HepG2 (cell line): Measurements from ENCODE around the gene AGFG1. TPM values are rescaled to one million over a fixed set of nuclear protein-coding genes. Genes with fewer than 3 reads are reported as not detected.

Experiments
- ATAC-seq: fragments of 200-7000 bp; cut with Tn5 transposase; 3 replicates; pipeline ENCODE4 v1.9.1; 2020; ENCODE audit warnings: mild to moderate bottlenecking, moderate library complexity
- BruUV-seq: library from RNA; stranded (reverse); fragments of 400-500 nt; replicated peaks from 2 replicates; lab custom pipeline; 2021; lab: Mats Ljungman, UMichigan
- CTCF ChIA-PET: fragments of 300-600 bp; formaldehyde crosslinking; extraction: SDS; loops from one replicate; lab custom pipeline; 2021; ENCODE audit warnings: low total read pairs, inconsistent platforms, low intra/inter-chr PET ratio; lab: Yijun Ruan, JAX
- POLR2A ChIA-PET: fragments of 350-600 bp; sonication (Branson Sonifier 250); formaldehyde crosslinking; loops from one replicate; lab custom pipeline; 2020; ENCODE audit warnings: antibody characterized with exemption, inconsistent platforms; lab: Yijun Ruan, JAX
- DNase-seq: peaks from one replicate; pipeline ENCODE4 v3.0.0-alpha.2; 2015; ENCODE audit warnings: low spot score
- FAIRE-seq: peaks from 3 replicates; lab custom pipeline; 2011; peaks lifted over from hg19 to GRCh38; lab: Jason Lieb, UNC
- H2AFZ ChIP-seq: one replicate; pipeline ENCODE4 v1.6.1; 2011; ENCODE audit warnings: low read length, inconsistent platforms
- H3K27ac ChIP-seq: fragments of 300-600 bp; 3 replicates; pipeline ENCODE4 v1.8.0; 2011; ENCODE audit warnings: mixed run types, mild to moderate bottlenecking, mixed read lengths, low read length, inconsistent platforms; ENCODE audit not compliant: insufficient read depth; ENCODE audit errors: extremely low read length
- H3K27me3 ChIP-seq, 2 experiments: fragments of 200-600 bp in 1 of 2; 2 replicates in 1 of 2; 3 replicates in 1 of 2; pipeline versions ENCODE4 v1.6.0 to v1.8.0; 2011; ENCODE audit warnings: low read length in 2 of 2, mild to moderate bottlenecking in 2 of 2, moderate library complexity in 2 of 2, inconsistent platforms in 1 of 2; ENCODE audit not compliant: insufficient read depth in 2 of 2, control insufficient read depth in 1 of 2
- H3K36me3 ChIP-seq, 2 experiments: fragments of 200-600 bp in 1 of 2; replicated peaks in 1 of 2; 2 replicates in 1 of 2; 3 replicates in 1 of 2; pipeline versions ENCODE4 v1.5.1 to v1.8.0; 2011; ENCODE audit warnings: low read length in 2 of 2, inconsistent platforms in 1 of 2; ENCODE audit not compliant: insufficient read depth in 2 of 2, control insufficient read depth in 1 of 2
- H3K4me1 ChIP-seq: 2 replicates; pipeline ENCODE4 v1.5.1; 2012; ENCODE audit warnings: low read length, inconsistent platforms; ENCODE audit not compliant: insufficient read depth
- H3K4me2 ChIP-seq: 2 replicates; pipeline ENCODE4 v1.6.0; 2011; ENCODE audit warnings: low read depth, low read length, inconsistent platforms
- H3K4me3 ChIP-seq, 3 experiments: fragments of 200-600 bp in 1 of 3; sonication (generic), shearing (Covaris generic) in 1 of 3; replicated peaks in 1 of 3; 2 replicates each; pipeline ENCODE4 v1.5.1; 2011 to 2016; ENCODE audit warnings: low read length in 3 of 3, inconsistent platforms in 2 of 3, low read depth in 2 of 3, mild to moderate bottlenecking in 2 of 3, control low read depth in 1 of 3, mixed read lengths in 1 of 3; ENCODE audit not compliant: insufficient read depth in 1 of 3
- H3K79me2 ChIP-seq: one replicate; pipeline ENCODE4 v1.6.1; 2011; ENCODE audit warnings: low read length, inconsistent platforms; ENCODE audit not compliant: insufficient read depth
- H3K9ac ChIP-seq: 2 replicates; pipeline ENCODE4 v1.6.0; 2011; ENCODE audit warnings: mild to moderate bottlenecking, low read depth, low read length, inconsistent platforms; ENCODE audit not compliant: insufficient read depth
- H3K9me3 ChIP-seq: 2 replicates; pipeline ENCODE4 v1.5.1; 2012; ENCODE audit warnings: mild to moderate bottlenecking, low read length
- H4K20me1 ChIP-seq: 2 replicates; pipeline ENCODE4 v1.6.0; 2011; ENCODE audit warnings: inconsistent platforms, mild to moderate bottlenecking, low read length, moderate library complexity; ENCODE audit not compliant: insufficient read depth
- ARID2 ChIP-seq: sonication (generic); formaldehyde crosslinking; IDR thresholded peaks from 2 replicates; pipeline ENCODE4 v1.8.1; 2022; ENCODE audit warnings: mild to moderate bottlenecking, missing genetic modification reagents, borderline replicate concordance
- ATF2 ChIP-seq: sonication (generic); formaldehyde crosslinking; IDR thresholded peaks from 2 replicates; pipeline ENCODE4 v1.4.0; 2020; ENCODE audit warnings: missing genetic modification reagents
- KLF15 ChIP-seq: sonication (generic); formaldehyde crosslinking; IDR thresholded peaks from 2 replicates; pipeline ENCODE4 v1.8.1; 2023; ENCODE audit warnings: borderline replicate concordance, mild to moderate bottlenecking, inconsistent platforms, missing genetic modification reagents, mixed read lengths
- NFIB ChIP-seq: sonication (generic); formaldehyde crosslinking; IDR thresholded peaks from 2 replicates; pipeline ENCODE4 v1.9.0; 2021; ENCODE audit warnings: missing genetic modification reagents, mild to moderate bottlenecking, borderline replicate concordance
- ZBTB2 ChIP-seq: sonication (generic); formaldehyde crosslinking; IDR thresholded peaks from 2 replicates; pipeline ENCODE4 v1.8.0; 2022; ENCODE audit warnings: low read depth, missing genetic modification reagents
- ZSCAN5A ChIP-seq: sonication (generic); formaldehyde crosslinking; IDR thresholded peaks from 2 replicates; pipeline ENCODE4 v1.8.0; 2022; ENCODE audit warnings: mild to moderate bottlenecking, missing genetic modification reagents, borderline replicate concordance
- WGBS: methylation state at CpG from one replicate; pipeline ENCODE4 v1.1.6; 2017; ENCODE audit warnings: low lambda C conversion rate; 5-methylcytosine and 5-hydroxymethylcytosine counted together
- in situ Hi-C: cut with HindIII; loops from 2 replicates; pipeline ENCODE4 v1.10.0; 2017; ENCODE audit warnings: low pct_unique_long_range_greater_than_20kb; ENCODE audit not compliant: extremely low pct_ligation_motif_present
- intact Hi-C: fragments of 100-400 bp; cut with micrococcal nuclease; formaldehyde crosslinking; loops from one replicate; pipeline ENCODE4 v1.10.0; 2022; ENCODE audit not compliant: unreplicated experiment
- polyA plus RNA-seq, 8 experiments: library from polyadenylated mRNA; depleted of rRNA in 3 of 8; stranded (reverse) in 7 of 8; unstranded in 1 of 8; fragments of >200 nt; fragmentation: Illumina TruSeq in 4 of 8; extraction: Trizol in 4 of 8; gene quantifications; 2 replicates each; pipeline versions ENCODE4 v1.2.1 to v1.2.3, GENCODE V29; 2011 to 2016; ENCODE audit warnings: low read depth in 4 of 8, missing spikeins in 1 of 8, mixed read lengths in 1 of 8; ENCODE audit not compliant: insufficient read depth in 1 of 8
- total RNA-seq, 5 experiments: library from RNA; depleted of rRNA; stranded (reverse); fragments of >200 nt; fragmentation: Illumina TruSeq; extraction: Trizol; gene quantifications; 2 replicates each; pipeline ENCODE4 v1.2.3, GENCODE V29; 2016; ENCODE audit warnings: low read depth in 1 of 5

The AGFG1 gene
- total and polyA plus RNA-seq, 2 of the 13 experiments (the other 11 are each of a cell fraction or from before 2014, with no cell fraction given): 145 to 168 TPM

GRCh38 chr2:227455200-227455599, 16.8 kb upstream of the AGFG1 start:
- peak overlapping the region; percentile 56 for H3K27ac ChIP-seq
- no peaks in the 10 kb centered on the region for H3K79me2 ChIP-seq
- H3K4me2 ChIP-seq: peak overlapping the region; percentile 60; the same call in 1 of the 2 replicates
- FAIRE-seq: no peak
- H2AFZ ChIP-seq: no peak overlapping the region
- DNase-seq: no peak
- TF ChIP-seq ZBTB2 (CRISPR knock-in tag) (no peak), ARID2 (CRISPR knock-in tag) (0 out of 2 replicates have a peak, but pooled peaks have one; percentile 58), ZSCAN5A (CRISPR knock-in tag) (0 out of 2 replicates have a peak, but pooled peaks have one; percentile 9), KLF15 (CRISPR knock-in tag) (no peak)
- CTCF ChIA-PET: no interaction called here
- no peaks in the 10 kb centered on the region for H3K27me3 ChIP-seq
- H3K4me1 ChIP-seq: peaks cover 70% of the 10 kb centered on the region
- no peaks in the 10 kb centered on the region for H3K9me3 ChIP-seq
- no TSS peak for BruUV-seq
- H3K36me3 ChIP-seq: no peaks in the 10 kb centered on the region
- intact Hi-C loops: no loop called here
- POLR2A ChIA-PET: interaction anchor here (1.0 to 2.2 kb wide), 5 partner anchors 11 to 358 kb away, joined by 3 to 33 read pairs (median 3); partner anchors contain the start of genes CCL20 and MFF
- no peaks in the 10 kb centered on the region for H4K20me1 ChIP-seq
- H3K4me3 ChIP-seq: no peak overlapping the region
- 48% methylated on average over 2 of the region's 2 CpGs for WGBS
- no peak for ATAC-seq
- H3K9ac ChIP-seq: no peak overlapping the region
- in situ Hi-C loops: no loop called here

GRCh38 chr2:227456102-227456501, 15.9 kb upstream of the AGFG1 start:
- Histone ChIP-seq H3K27me3 (no peaks in the 10 kb centered on the region), H3K27ac (no peak overlapping the region)
- WGBS: 98% methylated on average over 2 of the region's 2 CpGs
- TF ChIP-seq NFIB (CRISPR knock-in tag) (0 out of 2 replicates have a peak, but pooled peaks have one; percentile 56), ATF2 (no peak)
- TF ChIP-seq, all 625 proteins: peak for 1
- H3K9ac ChIP-seq: no peak overlapping the region
- DNase-seq: no peak
- POLR2A ChIA-PET: no interaction called here
- no peaks in the 10 kb centered on the region for H3K79me2 ChIP-seq
- H3K9me3 ChIP-seq: no peaks in the 10 kb centered on the region
- no peak overlapping the region for H3K4me2 ChIP-seq
- no peak overlapping the region for H2AFZ ChIP-seq
- CTCF ChIA-PET: no interaction called here
- BruUV-seq: no TSS peak
- H3K4me1 ChIP-seq: peaks cover 61% of the 10 kb centered on the region
- H4K20me1 ChIP-seq: no peaks in the 10 kb centered on the region
- no peaks in the 10 kb centered on the region for H3K36me3 ChIP-seq
- no peak for ATAC-seq
- intact Hi-C loops: no loop called here
- no peak overlapping the region for H3K4me3 ChIP-seq
- in situ Hi-C loops: no loop called here
- no peak for FAIRE-seq
